Nephron progenitor cell (in vitro differentiated cells): Measurements from ENCODE around the gene SERGEF.

Experiments used
- DNase-seq: peaks from one replicate; pipeline ENCODE4 v3.0.0; 2021
- H3K27ac Mint-ChIP-seq: 2 replicates; pipeline ENCODE4 v1.8.0; 2021; ENCODE audit warnings: mild to moderate bottlenecking, moderate library complexity, mixed read lengths
- H3K27me3 Mint-ChIP-seq: 2 replicates; pipeline ENCODE4 v1.8.0; 2021; ENCODE audit warnings: mild to moderate bottlenecking, low read depth, mixed read lengths; ENCODE audit not compliant: poor library complexity
- H3K36me3 Mint-ChIP-seq: 2 replicates; pipeline ENCODE4 v1.8.0; 2021; ENCODE audit warnings: low read depth, mixed read lengths
- H3K4me1 Mint-ChIP-seq: 2 replicates; pipeline ENCODE4 v1.8.0; 2021; ENCODE audit warnings: mixed read lengths
- H3K4me3 Mint-ChIP-seq: 2 replicates; pipeline ENCODE4 v1.8.0; 2021; ENCODE audit warnings: mild to moderate bottlenecking, moderate library complexity, mixed read lengths
- H3K9me3 Mint-ChIP-seq: 2 replicates; pipeline ENCODE4 v1.8.0; 2021; ENCODE audit warnings: mild to moderate bottlenecking, moderate library complexity, mixed read lengths
- CTCF ChIP-seq: fragments of 200-600 bp; sonication (generic); IDR thresholded peaks from 2 replicates; pipeline ENCODE4 v1.5.0; 2021; ENCODE audit warnings: antibody characterized with exemption

SERGEF gene

GRCh38 chr11:17934194-17934593 lies 78.7 kb downstream of the SERGEF start:
- TF ChIP-seq CTCF: no peak
- Mint-ChIP-seq H3K4me1 (no peaks in the 10 kb centered on the region), H3K27ac (no peak overlapping the region), H3K27me3 (no peaks in the 10 kb centered on the region), H3K36me3 (peaks cover 6% of the 10 kb centered on the region), H3K9me3 (no peaks in the 10 kb centered on the region), H3K4me3 (no peak overlapping the region)
- DNase-seq: no peak

GRCh38 chr11:17933708-17934107 lies 79.1 kb downstream of the SERGEF start:
- DNase-seq: no peak
- TF ChIP-seq CTCF: no peak
- no peak overlapping the region for H3K27ac Mint-ChIP-seq
- H3K9me3 Mint-ChIP-seq: no peaks in the 10 kb centered on the region
- no peaks in the 10 kb centered on the region for H3K4me1 Mint-ChIP-seq
- peaks cover 6% of the 10 kb centered on the region for H3K36me3 Mint-ChIP-seq
- no peak overlapping the region for H3K4me3 Mint-ChIP-seq
- H3K27me3 Mint-ChIP-seq: no peaks in the 10 kb centered on the region

- DNase-seq: no peak
- H3K4me3 Mint-ChIP-seq: no peak overlapping the region
- H3K4me1 Mint-ChIP-seq: no peaks in the 10 kb centered on the region
- H3K27ac Mint-ChIP-seq: peak overlapping the region; percentile 8
- H3K36me3 Mint-ChIP-seq: peaks cover 6% of the 10 kb centered on the region
- no peaks in the 10 kb centered on the region for H3K9me3 Mint-ChIP-seq
- TF ChIP-seq CTCF: no peak
- H3K27me3 Mint-ChIP-seq: no peaks in the 10 kb centered on the region
Observed at GRCh38 chr11:17932472-17932871, 80.4 kb downstream of the SERGEF start.

GRCh38 chr11:17931595-17931994 lies 81.3 kb downstream of the SERGEF start:
- TF ChIP-seq CTCF: no peak
- no peak overlapping the region for H3K4me3 Mint-ChIP-seq
- H3K4me1 Mint-ChIP-seq: no peaks in the 10 kb centered on the region
- H3K27ac Mint-ChIP-seq: no peak overlapping the region
- peaks cover 6% of the 10 kb centered on the region for H3K36me3 Mint-ChIP-seq
- H3K9me3 Mint-ChIP-seq: no peaks in the 10 kb centered on the region
- DNase-seq: no peak
- no peaks in the 10 kb centered on the region for H3K27me3 Mint-ChIP-seq

GRCh38 chr11:17930544-17931125 lies 82.2 kb downstream of the SERGEF start:
- Mint-ChIP-seq H3K9me3 (no peaks in the 10 kb centered on the region), H3K27ac (no peak overlapping the region), H3K4me3 (no peak overlapping the region), H3K27me3 (no peaks in the 10 kb centered on the region), H3K36me3 (peaks cover 6% of the 10 kb centered on the region), H3K4me1 (no peaks in the 10 kb centered on the region)
- DNase-seq: no peak
- TF ChIP-seq CTCF: no peak

- H3K27ac Mint-ChIP-seq: no peak overlapping the region
- no peak for TF ChIP-seq CTCF
- peaks cover 6% of the 10 kb centered on the region for H3K36me3 Mint-ChIP-seq
- H3K27me3 Mint-ChIP-seq: no peaks in the 10 kb centered on the region
- no peak overlapping the region for H3K4me3 Mint-ChIP-seq
- no peak for DNase-seq
- H3K4me1 Mint-ChIP-seq: no peaks in the 10 kb centered on the region
- H3K9me3 Mint-ChIP-seq: no peaks in the 10 kb centered on the region
Observed at GRCh38 chr11:17929171-17929570, 83.7 kb downstream of the SERGEF start.
